HUES6 (cell line): Measurements from ENCODE around the gene UBE2L3.
A peak's percentile ranks its signal among the peaks of the same experiment; 100 is the strongest.
"Not testable (repeated sequence)": the region's sequence is repeated elsewhere in the genome, so short reads cannot be mapped to it uniquely, and the experiment has no call there.

Experiments
- H3K27ac ChIP-seq: 2 replicates; pipeline ENCODE4 v1.7.0; 2013; ENCODE audit warnings: low read depth, mild to moderate bottlenecking, low read length, inconsistent platforms
- H3K27me3 ChIP-seq: 2 replicates; pipeline ENCODE4 v1.6.1; 2013; ENCODE audit warnings: low read length; ENCODE audit not compliant: control insufficient read depth, insufficient read depth
- H3K36me3 ChIP-seq: 2 replicates; pipeline ENCODE4 v1.6.1; 2013; ENCODE audit warnings: low read length; ENCODE audit not compliant: control insufficient read depth, insufficient read depth
- H3K4me1 ChIP-seq: 2 replicates; pipeline ENCODE4 v1.6.1; 2013; ENCODE audit warnings: low read length; ENCODE audit not compliant: control insufficient read depth, insufficient read depth
- H3K4me3 ChIP-seq: 2 replicates; pipeline ENCODE4 v1.5.1; 2013; ENCODE audit warnings: low read depth, low read length
- H3K9ac ChIP-seq: one replicate; pipeline ENCODE4 v1.6.1; 2013; ENCODE audit warnings: mild to moderate bottlenecking, low read length
- H3K9me3 ChIP-seq: 2 replicates; pipeline ENCODE4 v1.6.1; 2013; ENCODE audit warnings: low read depth, low read length; ENCODE audit not compliant: control insufficient read depth, insufficient read depth

Gene UBE2L3

DNA sequence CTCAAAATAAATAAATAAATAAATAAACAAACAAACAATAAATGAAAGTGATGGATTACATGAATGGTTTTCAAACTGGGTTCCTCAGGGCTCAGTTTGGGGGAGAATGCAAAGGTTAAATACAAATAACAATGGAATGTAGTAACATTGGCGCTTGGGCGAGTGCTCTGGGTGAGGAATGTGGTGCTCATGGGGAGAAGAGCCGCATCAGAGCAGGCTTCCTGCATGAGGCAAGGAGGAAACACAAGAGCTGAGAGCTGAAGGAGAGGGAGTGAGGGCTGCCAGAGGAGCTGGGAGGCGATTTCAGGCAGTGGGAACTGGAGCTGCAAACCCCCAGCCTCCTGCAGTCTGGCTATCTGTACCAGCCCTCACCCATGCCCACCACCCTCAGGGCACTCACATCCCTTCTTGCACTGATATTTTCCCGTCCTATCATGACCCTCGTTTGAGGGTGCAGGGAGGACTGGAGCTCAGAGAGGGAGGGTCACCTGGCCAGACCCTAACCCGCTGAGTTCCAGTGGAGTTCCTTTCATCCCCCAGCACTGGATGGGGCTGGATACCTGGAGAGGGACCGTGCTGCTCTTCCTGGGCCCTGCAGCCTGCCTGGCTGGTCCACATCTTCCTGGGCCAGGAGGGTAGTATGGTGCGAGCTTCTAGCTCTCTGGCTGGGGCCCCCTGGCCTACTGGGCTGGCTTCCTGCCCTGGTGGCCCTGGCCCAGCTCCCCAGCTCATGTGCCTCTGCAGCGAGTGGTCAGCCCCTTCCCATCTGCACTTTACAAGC lies 8.0 kb upstream of the UBE2L3 start:
- H3K36me3 ChIP-seq, H3K9ac ChIP-seq, H3K27ac ChIP-seq, H3K27me3 ChIP-seq, H3K4me3 ChIP-seq, H3K9me3 ChIP-seq, H3K4me1 ChIP-seq: not testable (repeated sequence)

DNA sequence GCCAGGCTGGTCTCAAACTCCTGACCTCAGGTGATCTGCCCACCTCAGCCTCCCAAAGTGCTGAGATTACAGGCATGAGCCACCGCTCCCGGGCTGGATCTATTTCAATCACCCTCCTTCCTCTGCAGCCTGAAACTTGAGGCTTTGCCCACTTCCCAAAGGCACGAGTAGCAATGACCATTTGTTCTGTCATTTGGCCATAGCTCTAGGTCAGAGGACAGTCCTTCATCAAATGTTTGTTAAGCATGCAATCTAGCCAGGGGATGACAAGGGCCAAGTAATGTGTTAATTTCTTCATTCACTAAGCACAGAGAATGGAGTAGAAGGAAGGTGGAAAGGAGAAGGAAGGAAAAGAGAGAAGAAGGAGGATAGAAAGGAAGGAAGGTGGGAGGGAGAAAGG lies 6.9 kb upstream of the UBE2L3 start:
- H3K9ac ChIP-seq, H3K27ac ChIP-seq, H3K27me3 ChIP-seq, H3K9me3 ChIP-seq, H3K36me3 ChIP-seq, H3K4me3 ChIP-seq, H3K4me1 ChIP-seq: not testable (repeated sequence)

DNA sequence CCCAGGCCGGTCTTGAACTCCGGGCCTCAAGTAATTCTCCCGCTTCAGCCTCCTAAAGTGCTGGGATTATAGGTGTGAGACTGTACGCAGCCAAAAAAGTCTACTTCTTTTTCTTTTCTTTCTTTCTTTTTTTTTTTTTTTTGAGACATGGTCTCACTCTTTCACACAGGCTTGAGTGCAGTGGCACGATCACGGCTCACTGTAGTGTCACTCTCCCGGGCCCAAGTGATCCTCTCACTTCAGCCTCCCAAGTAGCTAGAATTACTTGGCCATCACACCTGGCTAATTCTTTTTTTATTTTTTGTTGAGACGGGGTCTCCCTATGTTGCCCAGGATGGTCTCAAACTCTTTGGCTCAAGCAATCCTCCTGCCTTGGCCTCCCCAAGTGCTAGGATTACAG lies 3.6 kb upstream of the UBE2L3 start:
- no peaks in the 10 kb centered on the region for H3K36me3 ChIP-seq
- H3K27me3 ChIP-seq = no peaks in the 10 kb centered on the region
- no peak overlapping the region for H3K27ac ChIP-seq
- H3K4me1 ChIP-seq = 0 out of 2 replicates have a peak, but pooled peaks cover under 1% of the 10 kb centered on the region
- H3K4me3 ChIP-seq = no peak overlapping the region
- no peaks in the 10 kb centered on the region for H3K9me3 ChIP-seq
- H3K9ac ChIP-seq = no peak overlapping the region

- no peaks in the 10 kb centered on the region for H3K27me3 ChIP-seq
- H3K9me3 ChIP-seq = no peaks in the 10 kb centered on the region
- H3K4me3 ChIP-seq = no peak overlapping the region
- no peak overlapping the region for H3K27ac ChIP-seq
- no peaks in the 10 kb centered on the region; the same call in 1 of the 2 replicates for H3K36me3 ChIP-seq
- H3K9ac ChIP-seq = no peak overlapping the region
- peaks cover 5% of the 10 kb centered on the region for H3K4me1 ChIP-seq
Observed at GRCh38 chr22:21564411-21564810, 3.1 kb upstream of the UBE2L3 start.

- no peaks in the 10 kb centered on the region for H3K27me3 ChIP-seq
- H3K4me3 ChIP-seq = peak overlapping the region; percentile 95
- peak overlapping the region; percentile 98 for H3K27ac ChIP-seq
- no peaks in the 10 kb centered on the region for H3K9me3 ChIP-seq
- peaks cover 35% of the 10 kb centered on the region for H3K4me1 ChIP-seq
- peak overlapping the region; percentile 98 for H3K9ac ChIP-seq
- peaks cover 16% of the 10 kb centered on the region; the same call in 1 of the 2 replicates for H3K36me3 ChIP-seq
Observed at GRCh38 chr22:21568347-21569075, 997 bp downstream of the UBE2L3 start.

DNA sequence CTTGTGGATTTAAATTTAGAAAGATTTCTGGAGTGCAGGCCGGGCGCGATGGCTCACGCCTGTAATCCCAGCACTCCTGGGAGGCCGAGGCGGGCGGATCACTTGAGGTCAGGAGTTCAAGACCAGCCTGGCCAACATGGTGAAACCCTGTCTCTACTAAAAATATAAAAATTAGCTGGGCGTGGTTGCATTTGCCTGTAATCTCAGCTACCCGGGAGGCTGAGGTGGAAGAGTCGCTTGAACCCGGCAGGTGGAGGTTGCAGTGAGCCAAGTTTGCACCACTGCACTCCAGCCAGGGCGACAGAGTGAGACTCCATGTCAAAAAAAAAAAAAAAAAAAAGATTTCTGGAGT lies 1.5 kb downstream of the UBE2L3 start:
- not testable (repeated sequence) for H3K27ac ChIP-seq, H3K27me3 ChIP-seq, H3K9me3 ChIP-seq
- Histone ChIP-seq H3K4me3 (peak overlapping the region; percentile 95), H3K36me3 (peaks cover 16% of the 10 kb centered on the region; the same call in 1 of the 2 replicates), H3K9ac (peak overlapping the region; percentile 98), H3K4me1 (peaks cover 36% of the 10 kb centered on the region)

- Histone ChIP-seq H3K27ac (no peak overlapping the region), H3K9ac (peak overlapping the region; percentile 21), H3K4me3 (peak overlapping the region; percentile 95), H3K27me3 (no peaks in the 10 kb centered on the region), H3K4me1 (peaks cover 36% of the 10 kb centered on the region), H3K36me3 (peaks cover 16% of the 10 kb centered on the region; the same call in 1 of the 2 replicates), H3K9me3 (no peaks in the 10 kb centered on the region)
Observed at GRCh38 chr22:21569459-21570170, 2.1 kb downstream of the UBE2L3 start.

- H3K4me3 ChIP-seq = 0 out of 2 replicates have a peak overlapping the region, but pooled peaks have one; percentile 14
Observed at GRCh38 chr22:21570398-21570797, 2.9 kb downstream of the UBE2L3 start.

DNA sequence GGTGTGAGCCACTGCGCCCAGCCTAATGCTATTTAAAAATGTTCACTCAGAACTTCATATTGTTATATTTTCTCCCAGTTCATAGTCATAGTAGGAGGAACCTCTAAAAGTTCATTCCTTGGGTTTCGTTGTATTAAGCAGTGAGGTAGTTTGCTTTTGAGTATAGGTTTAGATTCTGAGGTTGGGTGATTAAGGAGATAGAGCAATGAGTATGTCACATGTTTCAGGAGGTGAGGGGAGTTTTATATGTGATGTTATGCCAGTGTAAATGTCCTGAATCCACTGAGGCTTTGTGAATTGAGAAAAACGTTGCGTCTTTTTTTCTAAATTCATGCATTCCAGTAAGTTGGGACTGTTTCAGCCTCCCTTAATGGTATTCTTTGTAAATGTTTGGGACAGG lies 4.2 kb downstream of the UBE2L3 start:
- Histone ChIP-seq H3K27me3 (no peaks in the 10 kb centered on the region), H3K9me3 (no peaks in the 10 kb centered on the region), H3K4me1 (peaks cover 36% of the 10 kb centered on the region), H3K4me3 (no peak overlapping the region), H3K9ac (no peak overlapping the region), H3K36me3 (peaks cover 16% of the 10 kb centered on the region; the same call in 1 of the 2 replicates), H3K27ac (no peak overlapping the region)

More at GRCh38 chr22:21570398-21570797, 2.9 kb downstream of the UBE2L3 start:
- Histone ChIP-seq H3K36me3 (peaks cover 16% of the 10 kb centered on the region; the same call in 1 of the 2 replicates), H3K27me3 (no peaks in the 10 kb centered on the region), H3K4me1 (peaks cover 36% of the 10 kb centered on the region), H3K9ac (no peak overlapping the region), H3K27ac (no peak overlapping the region), H3K9me3 (no peaks in the 10 kb centered on the region)

DNA sequence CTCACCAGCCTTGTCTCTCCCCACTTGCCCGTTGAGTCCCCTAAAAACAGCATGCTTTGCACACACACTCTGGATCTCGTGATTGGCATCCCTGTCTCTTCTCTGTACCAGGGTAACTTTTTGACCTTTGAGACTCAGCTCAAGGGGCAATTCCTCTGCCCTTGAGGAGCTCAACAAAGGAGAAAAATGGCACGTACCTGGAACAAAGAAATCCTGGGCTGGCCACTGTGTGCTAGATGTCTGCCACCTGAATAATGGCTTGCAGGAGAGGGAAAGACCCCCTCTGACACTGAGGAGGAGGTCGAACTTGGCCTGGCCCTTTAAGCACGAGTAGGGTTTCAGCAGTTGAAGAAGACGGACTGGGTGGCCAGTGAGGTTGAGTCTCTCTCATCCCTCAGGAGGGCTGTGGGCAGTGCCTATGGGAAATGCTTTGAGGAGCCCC lies 5.8 kb downstream of the UBE2L3 start:
- Histone ChIP-seq H3K4me3 (no peak overlapping the region), H3K27me3 (no peaks in the 10 kb centered on the region), H3K9me3 (no peaks in the 10 kb centered on the region), H3K27ac (no peak overlapping the region), H3K9ac (no peak overlapping the region), H3K36me3 (peaks cover 20% of the 10 kb centered on the region), H3K4me1 (peaks cover 36% of the 10 kb centered on the region)
